Tibial nerve (tissue), 4 donors: ENCODE data around the gene WASF3.

Experiments
- CTCF ChIP-seq, 5 experiments: fragments of 200-600 bp in 3 of 5; fragments of 450-650 bp in 2 of 5; sonication (generic) in 3 of 5; IDR thresholded peaks; one replicate each; pipeline ENCODE4 v1.5.1; 2016 to 2019; ENCODE audit warnings: antibody characterized with exemption in 5 of 5, mild to moderate bottlenecking in 3 of 5, moderate library complexity in 2 of 5
- EP300 ChIP-seq, 2 donors: sonication (generic); formaldehyde crosslinking; IDR thresholded peaks; one replicate each; pipeline ENCODE4 v1.6.1; 2017; ENCODE audit warnings: antibody characterized with exemption in 2 of 2, mild to moderate bottlenecking in 1 of 2
- POLR2A ChIP-seq, 2 donors: fragments of 450-650 bp; IDR thresholded peaks; one replicate each; pipeline ENCODE4 v1.6.1; 2017; ENCODE audit warnings: antibody characterized with exemption in 2 of 2, mild to moderate bottlenecking in 2 of 2, moderate library complexity in 2 of 2

- TF ChIP-seq POLR2A (IDR thresholded peaks at IDR 0.05) (no peak), CTCF (IDR thresholded peaks at IDR 0.05) (no peak), EP300 (IDR thresholded peaks at IDR 0.05) (no peak)
Observed at GRCh38 chr13:26653842-26654241, 96.4 kb downstream of the WASF3 start.
